Hepatocyte (in vitro differentiated cells): ENCODE measurements around the gene CUL5.

ENCODE experiments used
- EZH2 ChIP-seq: fragments of 200-600 bp; sonication (generic); IDR thresholded peaks from 2 replicates; pipeline ENCODE4 v1.6.1; 2016; ENCODE audit warnings: antibody characterized with exemption, mild to moderate bottlenecking, borderline replicate concordance
- EZH2phosphoT487 ChIP-seq: fragments of 200-600 bp; sonication (generic); IDR thresholded peaks from one replicate; pipeline ENCODE4 v1.6.1; 2018; ENCODE audit warnings: antibody characterized with exemption, mild to moderate bottlenecking, low read depth, moderate library complexity; ENCODE audit not compliant: unreplicated experiment, severe bottlenecking
- TF ChIP-seq, protein P1 (sequence below): fragments of 200-600 bp; sonication (generic); IDR thresholded peaks from 2 replicates; pipeline ENCODE4 v1.5.1; 2016; ENCODE audit warnings: antibody characterized with exemption, mild to moderate bottlenecking; ENCODE audit not compliant: poor library complexity

DNA sequence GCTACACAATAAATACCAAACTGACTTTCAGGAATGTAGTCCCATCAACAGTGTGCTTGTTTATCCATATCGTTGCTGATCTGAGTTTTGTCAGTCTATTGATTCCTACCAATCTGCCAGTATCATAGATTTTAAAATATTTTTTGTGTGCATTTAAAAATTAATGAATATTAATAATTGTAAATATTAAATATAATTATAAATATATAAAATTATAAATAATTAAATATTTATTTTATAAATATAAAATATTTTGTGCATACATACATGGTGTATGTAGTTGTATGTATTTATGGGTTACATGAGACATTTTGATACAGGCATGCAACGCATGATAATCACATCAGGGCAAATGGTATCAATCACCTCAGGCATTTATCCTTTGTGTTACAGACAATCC is 53.6 kb downstream of the CUL5 start:
- TF ChIP-seq EZH2 (no peak), EZH2phosphoT487 (no peak)
- TF ChIP-seq, protein P1, sequence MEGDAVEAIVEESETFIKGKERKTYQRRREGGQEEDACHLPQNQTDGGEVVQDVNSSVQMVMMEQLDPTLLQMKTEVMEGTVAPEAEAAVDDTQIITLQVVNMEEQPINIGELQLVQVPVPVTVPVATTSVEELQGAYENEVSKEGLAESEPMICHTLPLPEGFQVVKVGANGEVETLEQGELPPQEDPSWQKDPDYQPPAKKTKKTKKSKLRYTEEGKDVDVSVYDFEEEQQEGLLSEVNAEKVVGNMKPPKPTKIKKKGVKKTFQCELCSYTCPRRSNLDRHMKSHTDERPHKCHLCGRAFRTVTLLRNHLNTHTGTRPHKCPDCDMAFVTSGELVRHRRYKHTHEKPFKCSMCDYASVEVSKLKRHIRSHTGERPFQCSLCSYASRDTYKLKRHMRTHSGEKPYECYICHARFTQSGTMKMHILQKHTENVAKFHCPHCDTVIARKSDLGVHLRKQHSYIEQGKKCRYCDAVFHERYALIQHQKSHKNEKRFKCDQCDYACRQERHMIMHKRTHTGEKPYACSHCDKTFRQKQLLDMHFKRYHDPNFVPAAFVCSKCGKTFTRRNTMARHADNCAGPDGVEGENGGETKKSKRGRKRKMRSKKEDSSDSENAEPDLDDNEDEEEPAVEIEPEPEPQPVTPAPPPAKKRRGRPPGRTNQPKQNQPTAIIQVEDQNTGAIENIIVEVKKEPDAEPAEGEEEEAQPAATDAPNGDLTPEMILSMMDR, result no peak
